Stimulated activated naive CD8-positive, alpha-beta T cell treated with anti-CD3 and anti-CD28 coated beads, Interleukin-15, Interleukin-2, amounts not matched to agents 100 ng/mL and 50 ng/mL, for 24 hours (primary cell): ENCODE data around the gene NFIX.
"Not testable (repeated sequence)": the region's sequence is repeated elsewhere in the genome, so short reads cannot be mapped to it uniquely, and the experiment has no call there.

Experiments
- H3K27ac Mint-ChIP-seq: one replicate; pipeline ENCODE4 v1.8.0; 2021; ENCODE audit warnings: mild to moderate bottlenecking, mixed read lengths
- H3K27me3 Mint-ChIP-seq: one replicate; pipeline ENCODE4 v1.8.0; 2021; ENCODE audit warnings: mixed read lengths
- H3K36me3 Mint-ChIP-seq: one replicate; pipeline ENCODE4 v1.8.0; 2021; ENCODE audit warnings: low read depth, mixed read lengths
- H3K4me1 Mint-ChIP-seq: one replicate; pipeline ENCODE4 v1.8.0; 2021; ENCODE audit warnings: low read depth, mixed read lengths
- H3K4me3 Mint-ChIP-seq: one replicate; pipeline ENCODE4 v1.8.0; 2021; ENCODE audit warnings: mild to moderate bottlenecking, mixed read lengths
- H3K9me3 Mint-ChIP-seq: one replicate; pipeline ENCODE4 v1.8.0; 2021; ENCODE audit warnings: mixed read lengths

NFIX gene

GRCh38 chr19:12994701-12995595 is at the start of gene NFIX:
Gene NFIX, plus strand, starts transcription at chr19:12995475. Its CDS starts 363 bp downstream, at chr19:12995838.
- H3K4me3 Mint-ChIP-seq, result peak within 1 kb of the TSS; percentile 87
- peak within 1 kb of the TSS; percentile 87 for H3K27ac Mint-ChIP-seq

GRCh38 chr19:12945479-12946091 is 49.7 kb upstream of the NFIX start, which contains the start of gene RAD23A:
Gene RAD23A, plus strand, starts transcription at chr19:12945862. Its CDS starts 87 bp downstream, at chr19:12945949.
- Mint-ChIP-seq H3K4me3 (peak within 1 kb of the TSS; percentile 93), H3K4me1 (peaks cover 68% of the 10 kb centered on the region), H3K27me3 (no peaks in the 10 kb centered on the region), H3K9me3 (no peaks in the 10 kb centered on the region), H3K36me3 (peaks cover 86% of the 10 kb centered on the region), H3K27ac (peak within 1 kb of the TSS; percentile 90)

More at GRCh38 chr19:12994701-12995595, at the start of gene NFIX:
- Mint-ChIP-seq H3K4me1 (peaks cover 7% of the 10 kb centered on the region), H3K27me3 (peaks cover 10% of the 10 kb centered on the region), H3K36me3 (peaks cover 4% of the 10 kb centered on the region), H3K9me3 (no peaks in the 10 kb centered on the region)

GRCh38 chr19:12946092-12946721 is 49.1 kb upstream of the NFIX start:
- Mint-ChIP-seq H3K27me3 (no peaks in the 10 kb centered on the region), H3K27ac (peak overlapping the region; percentile 90), H3K4me1 (peaks cover 65% of the 10 kb centered on the region), H3K4me3 (peak overlapping the region; percentile 93), H3K9me3 (no peaks in the 10 kb centered on the region), H3K36me3 (peaks cover 86% of the 10 kb centered on the region)

GRCh38 chr19:12946731-12947496 is 48.4 kb upstream of the NFIX start:
- peaks cover 59% of the 10 kb centered on the region for H3K4me1 Mint-ChIP-seq
- peak overlapping the region; percentile 93 for H3K4me3 Mint-ChIP-seq
- H3K27ac Mint-ChIP-seq, result peak overlapping the region; percentile 90
- H3K36me3 Mint-ChIP-seq, result peaks cover 86% of the 10 kb centered on the region
- no peaks in the 10 kb centered on the region for H3K27me3 Mint-ChIP-seq
- H3K9me3 Mint-ChIP-seq, result no peaks in the 10 kb centered on the region

- Mint-ChIP-seq H3K4me1 (peaks cover 49% of the 10 kb centered on the region), H3K9me3 (no peaks in the 10 kb centered on the region), H3K27ac (peak overlapping the region; percentile 90), H3K4me3 (peak overlapping the region; percentile 93), H3K36me3 (peaks cover 80% of the 10 kb centered on the region), H3K27me3 (no peaks in the 10 kb centered on the region)
Observed at GRCh38 chr19:12947702-12948611, 47.3 kb upstream of the NFIX start.

GRCh38 chr19:12948612-12949362 is 46.5 kb upstream of the NFIX start:
- H3K36me3 Mint-ChIP-seq, result peaks cover 76% of the 10 kb centered on the region
- H3K27me3 Mint-ChIP-seq, result no peaks in the 10 kb centered on the region
- H3K4me3 Mint-ChIP-seq, result no peak overlapping the region
- no peaks in the 10 kb centered on the region for H3K9me3 Mint-ChIP-seq
- H3K27ac Mint-ChIP-seq, result peak overlapping the region; percentile 52
- peaks cover 43% of the 10 kb centered on the region for H3K4me1 Mint-ChIP-seq

- peaks cover 43% of the 10 kb centered on the region for H3K4me1 Mint-ChIP-seq
- no peak overlapping the region for H3K4me3 Mint-ChIP-seq
- H3K27ac Mint-ChIP-seq, result peak overlapping the region; percentile 63
- peaks cover 72% of the 10 kb centered on the region for H3K36me3 Mint-ChIP-seq
- H3K27me3 Mint-ChIP-seq, result no peaks in the 10 kb centered on the region
- H3K9me3 Mint-ChIP-seq, result no peaks in the 10 kb centered on the region
Observed at GRCh38 chr19:12949363-12950283, 45.7 kb upstream of the NFIX start.

GRCh38 chr19:12952050-12952449 is 43.2 kb upstream of the NFIX start:
- not testable (repeated sequence) for H3K4me3 Mint-ChIP-seq, H3K27me3 Mint-ChIP-seq, H3K9me3 Mint-ChIP-seq
- H3K27ac Mint-ChIP-seq, result peak overlapping the region; percentile 49
- peaks cover 67% of the 10 kb centered on the region for H3K36me3 Mint-ChIP-seq
- peaks cover 40% of the 10 kb centered on the region for H3K4me1 Mint-ChIP-seq

GRCh38 chr19:12952488-12953137 is 42.7 kb upstream of the NFIX start:
- Mint-ChIP-seq H3K27me3 (no peaks in the 10 kb centered on the region), H3K4me1 (peaks cover 37% of the 10 kb centered on the region), H3K9me3 (no peaks in the 10 kb centered on the region), H3K27ac (peak overlapping the region; percentile 49), H3K4me3 (no peak overlapping the region), H3K36me3 (peaks cover 64% of the 10 kb centered on the region)

- peaks cover 59% of the 10 kb centered on the region for H3K36me3 Mint-ChIP-seq
- H3K4me1 Mint-ChIP-seq, result peaks cover 34% of the 10 kb centered on the region
- H3K4me3 Mint-ChIP-seq, result no peak overlapping the region
- H3K27ac Mint-ChIP-seq, result no peak overlapping the region
- H3K9me3 Mint-ChIP-seq, result no peaks in the 10 kb centered on the region
- H3K27me3 Mint-ChIP-seq, result no peaks in the 10 kb centered on the region
Observed at GRCh38 chr19:12953138-12953798, 42.0 kb upstream of the NFIX start.

GRCh38 chr19:12953799-12954611 is 41.3 kb upstream of the NFIX start:
- H3K9me3 Mint-ChIP-seq, result no peaks in the 10 kb centered on the region
- H3K4me3 Mint-ChIP-seq, result peak overlapping the region; percentile 37
- no peaks in the 10 kb centered on the region for H3K27me3 Mint-ChIP-seq
- H3K27ac Mint-ChIP-seq, result peak overlapping the region; percentile 80
- H3K36me3 Mint-ChIP-seq, result peaks cover 54% of the 10 kb centered on the region
- H3K4me1 Mint-ChIP-seq, result peaks cover 34% of the 10 kb centered on the region
